GM18873 (cell line): ENCODE data around the gene CPXM2.

ENCODE experiments used
- ATAC-seq: cut with Tn5 transposase; IDR thresholded peaks from one replicate; pipeline ENCODE4 v1.9.1; 2021; ENCODE audit warnings: mild to moderate bottlenecking, moderate library complexity, moderate number of reproducible peaks; ENCODE audit not compliant: unreplicated experiment, low FRiP score

The CPXM2 gene

DNA sequence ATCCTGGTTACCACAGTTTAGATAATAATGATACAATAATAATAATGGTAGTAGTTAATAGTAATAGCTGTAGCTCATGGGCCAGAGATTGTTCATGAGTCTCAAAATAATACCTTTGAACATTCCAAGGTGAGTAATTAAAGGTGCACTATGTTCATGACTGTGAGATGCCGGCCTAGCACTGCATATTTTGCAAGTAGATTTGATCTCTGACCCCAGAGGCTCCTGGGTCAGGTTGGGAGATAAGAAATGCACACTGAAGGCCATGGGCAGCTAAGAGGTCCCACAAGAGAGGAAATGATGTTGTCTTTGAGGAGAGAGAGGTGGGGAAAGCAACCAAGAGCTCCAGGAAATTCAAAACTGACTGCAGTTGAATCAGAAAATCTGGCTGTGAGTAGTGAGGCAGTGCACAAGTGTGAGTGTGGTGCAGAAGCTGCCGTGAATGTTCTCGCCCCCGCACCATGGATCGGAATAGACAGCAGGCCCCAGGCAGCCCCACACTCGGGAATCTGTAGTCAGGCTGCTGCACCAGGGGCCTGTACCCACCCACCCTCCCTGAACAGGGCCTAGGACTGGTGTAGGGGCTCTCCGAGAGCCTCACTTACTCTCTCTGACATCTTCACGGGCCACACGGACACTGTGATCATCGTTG is 11.9 kb downstream of the CPXM2 start:
- no peak for ATAC-seq

DNA sequence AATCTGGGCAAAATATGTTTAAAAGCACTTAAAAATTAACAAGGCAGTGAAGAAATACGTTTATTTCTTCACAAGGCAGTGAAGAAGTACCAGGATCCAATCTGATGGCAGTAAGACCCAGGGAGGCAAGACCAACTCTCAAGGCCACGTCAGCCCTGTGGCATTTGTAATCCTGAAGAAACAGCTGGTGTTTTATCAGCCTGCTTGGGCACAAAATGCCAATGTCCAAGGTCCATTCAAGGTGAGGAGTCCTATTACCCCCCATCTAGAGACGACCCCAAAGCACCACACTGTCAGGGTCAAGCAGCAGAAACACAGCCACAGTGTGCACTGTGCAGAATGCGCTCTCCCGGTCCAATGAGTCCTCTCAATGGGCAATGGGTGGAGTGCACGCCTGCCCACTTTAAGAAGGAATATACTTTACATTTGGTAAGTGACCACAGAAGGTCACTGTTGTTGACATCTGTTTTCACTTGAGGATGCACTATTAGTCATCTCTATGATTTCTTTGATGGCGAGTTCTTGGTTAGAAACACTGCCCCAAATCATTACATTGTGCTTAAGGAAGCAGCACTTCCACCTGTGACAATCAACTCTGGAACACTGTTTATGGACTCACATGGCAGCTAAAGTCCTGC is 12.8 kb downstream of the CPXM2 start:
- no peak for ATAC-seq

DNA sequence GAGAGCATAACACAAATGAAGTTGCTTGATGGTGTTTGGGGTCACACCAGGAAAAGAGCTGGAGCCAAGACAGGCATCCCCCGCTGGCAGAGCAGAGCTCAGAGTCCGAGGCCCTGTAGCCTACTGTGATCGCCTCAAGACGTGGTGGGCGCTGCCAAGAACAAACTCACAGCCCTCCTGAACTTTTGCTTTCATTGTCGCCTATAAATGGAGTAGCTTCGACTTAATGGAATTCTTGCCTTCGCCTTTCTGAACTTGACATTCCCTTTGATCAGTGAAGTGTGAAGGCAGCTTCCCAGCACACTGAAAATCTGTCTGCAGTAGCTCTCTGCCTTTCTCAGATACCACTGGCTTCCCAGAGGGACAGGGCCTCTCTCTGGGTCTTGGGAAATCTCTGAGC is 21.3 kb downstream of the CPXM2 start:
- no peak for ATAC-seq

DNA sequence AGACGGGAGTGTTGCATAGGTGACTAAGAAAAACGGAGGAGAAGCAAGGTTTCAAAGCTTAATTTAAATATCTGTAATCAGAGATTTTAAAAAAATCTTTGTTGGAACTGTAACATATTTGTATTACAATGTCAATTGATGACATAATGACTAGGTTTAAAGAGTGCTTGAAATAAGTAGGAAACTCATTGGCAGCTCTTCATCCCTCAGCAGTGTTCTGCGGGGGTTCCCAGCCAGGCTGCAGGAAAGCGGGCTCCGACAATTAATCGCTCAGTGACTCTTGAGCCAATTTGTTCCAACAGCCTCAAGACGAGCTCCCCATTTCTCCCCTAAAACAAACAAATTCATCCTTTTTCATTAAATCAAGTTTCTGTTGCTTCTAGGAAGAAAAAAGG is 22.6 kb downstream of the CPXM2 start:
- no peak for ATAC-seq

DNA sequence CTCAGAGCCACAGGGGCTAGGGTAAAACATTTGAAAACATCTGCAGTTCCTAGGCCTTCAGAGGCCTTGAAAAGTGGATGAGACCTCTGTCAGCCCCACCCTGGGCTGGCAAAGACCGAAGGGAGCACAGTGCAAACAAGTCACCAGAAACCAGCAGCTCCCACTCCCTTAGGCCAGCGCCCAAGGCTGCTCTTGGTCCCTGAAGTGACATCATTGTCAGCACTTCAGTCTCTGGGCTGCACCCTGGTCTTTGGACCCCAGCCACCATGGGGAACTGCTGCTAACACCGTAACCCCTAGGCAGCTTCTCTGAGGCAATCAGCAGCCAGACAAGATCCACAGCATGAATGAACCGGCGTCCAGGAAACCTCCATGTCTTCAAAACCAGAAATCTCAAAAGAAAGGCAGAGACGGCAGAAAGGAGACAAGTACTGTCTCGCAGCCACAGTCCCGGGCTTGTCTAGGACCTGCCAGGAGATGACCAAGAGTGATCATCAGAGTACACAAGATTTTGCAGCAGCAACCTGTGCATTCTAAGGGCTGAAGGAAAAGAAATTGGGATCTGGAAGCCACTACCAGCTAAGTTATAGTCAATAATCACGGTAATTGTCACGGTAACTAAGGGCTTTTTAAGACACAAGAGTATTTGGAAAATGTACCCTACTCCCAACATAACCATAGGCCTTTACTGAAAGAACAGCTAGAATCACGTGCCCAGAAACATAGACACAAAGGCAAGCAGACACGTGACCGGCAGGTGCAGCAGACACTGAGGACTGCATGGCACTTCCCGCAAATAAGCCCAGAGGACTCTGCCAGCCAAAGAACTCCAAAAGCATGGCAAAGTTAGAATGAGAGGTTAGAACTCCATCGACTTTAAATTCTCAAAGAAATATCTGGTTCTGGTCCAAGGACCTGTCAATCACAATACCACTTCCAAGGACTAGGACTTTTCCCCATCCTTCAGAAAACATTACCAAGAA is 23.3 kb downstream of the CPXM2 start:
- ATAC-seq: no peak

DNA sequence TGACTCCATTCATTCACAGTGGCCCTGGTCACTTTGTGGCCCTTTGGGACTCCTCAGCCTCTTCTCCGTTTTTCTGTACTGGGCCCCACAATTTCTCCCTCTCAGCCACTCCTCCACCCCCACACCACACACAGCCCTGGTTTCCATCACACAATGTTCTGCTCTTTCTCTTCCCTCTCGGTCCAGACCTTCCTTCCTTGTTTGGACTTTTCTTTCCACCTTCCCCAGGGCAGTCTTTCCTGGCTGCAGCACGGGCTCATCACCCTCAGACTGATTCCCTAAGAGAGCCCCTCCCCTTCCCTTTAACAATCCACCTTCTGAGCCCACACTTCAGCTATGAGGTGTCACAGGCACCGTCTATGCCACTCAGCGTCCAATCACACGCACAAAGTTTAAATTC is 25.7 kb downstream of the CPXM2 start:
- no peak for ATAC-seq

DNA sequence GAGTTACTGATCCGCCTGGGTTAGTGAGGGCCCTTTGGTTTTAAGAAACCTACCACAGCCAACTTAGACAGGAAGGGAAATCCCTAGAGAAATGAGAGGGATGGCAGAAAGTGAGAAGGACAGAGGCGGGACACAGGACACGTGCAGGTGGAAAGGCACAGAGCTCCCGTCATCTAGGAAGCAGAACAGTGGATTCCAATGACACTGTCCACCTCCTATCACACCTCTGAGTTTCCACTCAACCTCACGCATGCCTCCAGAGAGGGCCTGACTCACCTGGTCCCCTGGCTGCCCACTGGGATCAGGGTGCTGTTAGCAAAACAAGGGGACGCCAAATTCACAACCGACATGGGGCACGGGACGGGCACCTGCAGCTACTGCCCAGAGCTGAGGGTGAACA is 26.3 kb downstream of the CPXM2 start:
- ATAC-seq: no peak

DNA sequence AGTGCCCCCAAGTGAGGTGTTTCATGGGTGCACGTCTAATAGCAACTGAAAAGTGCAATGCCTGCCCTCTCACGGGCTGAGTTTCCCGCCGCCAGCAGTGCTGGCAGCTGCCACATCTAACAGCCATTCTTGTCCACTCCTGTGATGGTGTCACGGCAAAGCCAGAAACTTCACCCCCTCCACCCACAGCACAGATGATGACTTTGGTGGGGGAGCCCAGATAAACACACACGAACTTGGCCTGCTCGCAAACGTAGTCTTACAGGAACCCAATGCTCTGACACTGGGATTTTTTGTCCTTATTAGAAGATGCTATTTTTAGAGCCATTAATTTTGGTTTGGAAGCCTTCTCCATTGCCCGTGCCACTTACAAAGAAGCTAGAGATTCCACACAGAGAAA is 26.7 kb downstream of the CPXM2 start:
- ATAC-seq: no peak

DNA sequence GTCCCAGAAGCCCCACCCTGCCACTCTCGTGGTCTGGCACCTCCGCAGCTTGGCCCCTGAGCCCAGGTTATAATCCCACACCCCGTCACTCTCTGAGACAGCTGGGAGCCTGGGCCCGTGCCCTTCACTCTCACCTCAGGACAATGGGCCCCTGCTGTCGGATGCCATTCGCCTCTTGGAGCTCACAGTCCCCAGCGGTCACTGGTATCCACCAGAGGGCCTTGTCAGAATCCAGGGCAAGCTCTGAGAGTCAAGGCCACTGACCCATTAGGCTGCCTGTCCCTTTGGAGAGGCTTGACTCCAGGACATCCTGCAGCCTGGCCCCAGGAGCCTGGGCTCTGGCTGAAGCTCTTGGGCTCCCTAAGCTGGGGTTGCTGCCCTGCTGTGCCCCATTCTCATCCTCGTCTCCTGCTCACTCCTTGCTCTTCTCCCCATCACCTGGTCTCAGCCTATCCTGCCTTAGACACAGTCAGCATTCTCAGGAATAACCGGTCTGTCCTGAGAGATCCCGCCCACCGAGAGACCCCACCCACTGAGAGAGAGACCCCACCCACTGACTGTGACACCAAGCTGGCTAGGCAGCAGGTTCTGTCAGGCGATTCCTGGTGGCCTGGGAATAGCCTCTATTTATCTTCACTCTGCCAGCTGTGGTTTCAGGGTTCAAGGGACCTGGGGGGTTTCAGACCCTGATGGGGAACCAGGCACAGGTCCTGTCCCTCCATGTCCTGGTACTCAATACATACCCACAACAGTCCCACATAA is 27.7 kb downstream of the CPXM2 start:
- ATAC-seq: no peak

DNA sequence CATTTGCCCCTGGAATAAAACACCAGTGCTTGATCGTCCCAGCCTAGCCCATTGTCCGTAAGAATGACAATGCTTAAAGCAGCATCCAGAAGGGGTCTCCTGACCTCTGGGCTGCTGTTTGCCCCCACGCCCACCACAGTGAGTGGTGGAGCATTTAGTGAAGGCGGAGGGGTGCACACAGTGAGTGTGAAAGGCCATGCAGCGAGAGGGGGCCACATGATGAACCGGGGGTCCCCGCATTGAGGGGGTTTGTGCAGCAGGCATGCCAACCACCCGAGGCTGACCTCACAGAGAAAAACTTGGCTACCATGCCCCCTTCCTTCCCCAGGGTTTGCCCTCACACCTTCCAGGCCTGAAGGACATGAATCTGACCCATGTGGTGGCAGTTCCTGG is 28.4 kb downstream of the CPXM2 start:
- ATAC-seq: no peak

DNA sequence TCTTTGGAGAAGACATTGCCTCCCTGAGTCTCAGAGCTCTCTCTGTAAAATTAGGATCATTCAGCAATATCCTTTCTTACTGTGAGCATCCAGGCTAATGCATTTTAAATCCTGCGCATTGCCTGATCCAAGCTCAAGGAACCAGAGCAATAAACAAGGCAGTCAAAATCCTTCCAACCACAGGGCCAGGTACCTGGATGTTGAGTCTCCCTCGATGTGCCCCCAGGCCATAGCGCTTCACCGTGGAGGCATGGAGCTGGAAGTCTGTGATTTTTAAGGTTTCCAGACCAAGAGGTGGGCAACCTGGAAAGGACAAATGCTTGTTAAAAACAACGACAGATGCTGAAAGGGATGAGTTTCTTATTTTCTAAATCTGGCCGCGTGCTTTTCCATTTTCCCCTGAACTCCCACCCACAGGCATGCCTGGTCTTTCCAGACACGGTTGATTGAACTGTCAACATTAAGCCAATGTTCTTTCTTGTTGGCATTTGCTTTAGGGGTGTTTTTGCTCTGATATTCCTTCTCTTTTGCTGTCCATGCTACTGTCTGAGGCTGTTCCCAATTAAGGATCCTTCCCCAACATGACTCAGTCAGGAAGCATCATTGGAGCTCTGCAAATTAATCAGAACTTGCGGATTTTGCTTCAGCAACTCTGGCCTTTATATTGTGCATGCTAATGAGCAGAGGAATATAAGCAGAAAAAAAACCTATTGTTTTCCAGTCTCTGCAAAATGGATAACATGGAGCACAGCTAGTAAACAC is 29.0 kb downstream of the CPXM2 start:
- no peak for ATAC-seq

DNA sequence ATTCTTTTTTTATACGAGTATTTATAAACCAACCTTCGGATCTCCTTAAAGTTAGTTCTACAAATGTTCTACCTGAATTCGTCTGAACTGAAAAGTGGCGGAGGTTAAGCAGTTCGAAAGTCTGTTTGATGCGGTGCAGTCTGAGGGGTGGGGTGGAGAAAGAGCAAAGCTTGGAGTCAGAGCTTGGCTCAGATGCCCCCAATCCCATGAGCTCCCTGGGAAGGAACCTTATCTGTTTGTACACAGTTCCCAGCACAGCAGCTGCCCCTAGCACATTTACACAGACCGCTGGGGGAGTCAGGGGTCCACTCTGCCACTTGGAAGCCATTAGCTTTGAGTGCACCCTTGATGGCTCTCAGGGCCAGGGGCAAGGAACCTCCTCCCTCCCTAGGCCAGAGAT is 30.8 kb downstream of the CPXM2 start:
- no peak for ATAC-seq

DNA sequence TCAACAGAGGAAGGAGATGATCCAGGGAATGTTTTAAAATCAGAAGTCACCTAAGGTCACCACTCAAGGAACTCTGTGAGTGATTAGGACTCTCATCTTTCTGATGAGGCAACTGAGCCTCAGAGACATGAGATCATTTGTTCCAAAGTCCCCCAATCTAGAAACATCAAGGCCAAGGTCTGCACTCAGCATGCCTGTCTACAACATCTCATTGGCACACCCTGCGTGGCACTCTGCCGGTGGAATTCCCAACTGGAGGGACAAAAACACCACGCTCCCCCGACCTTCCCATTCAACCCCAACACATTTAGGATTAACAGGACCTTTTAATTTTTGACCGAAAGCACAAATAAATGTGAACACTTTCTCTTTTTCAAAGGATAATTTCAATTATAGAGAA is 31.4 kb downstream of the CPXM2 start:
- no peak for ATAC-seq

DNA sequence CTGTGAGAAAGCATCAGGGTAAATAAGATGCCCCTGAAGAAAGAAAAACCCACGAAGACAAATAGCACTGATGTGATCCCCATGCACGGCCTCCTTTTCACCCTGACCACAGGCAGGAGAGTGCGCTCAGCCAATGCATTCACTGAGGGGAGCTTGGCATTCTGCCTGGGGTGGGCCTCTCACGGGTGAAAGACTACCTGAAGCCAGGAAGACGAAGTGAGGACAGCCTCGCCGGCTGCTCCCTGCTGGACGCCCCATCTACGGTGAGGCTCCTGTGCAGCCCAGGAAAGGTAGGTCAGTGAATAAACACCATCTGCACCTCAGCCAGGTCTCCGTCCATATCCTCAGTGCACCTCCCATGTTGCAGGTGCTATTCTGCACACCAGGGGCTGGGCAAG is 32.0 kb downstream of the CPXM2 start:
- ATAC-seq: no peak

DNA sequence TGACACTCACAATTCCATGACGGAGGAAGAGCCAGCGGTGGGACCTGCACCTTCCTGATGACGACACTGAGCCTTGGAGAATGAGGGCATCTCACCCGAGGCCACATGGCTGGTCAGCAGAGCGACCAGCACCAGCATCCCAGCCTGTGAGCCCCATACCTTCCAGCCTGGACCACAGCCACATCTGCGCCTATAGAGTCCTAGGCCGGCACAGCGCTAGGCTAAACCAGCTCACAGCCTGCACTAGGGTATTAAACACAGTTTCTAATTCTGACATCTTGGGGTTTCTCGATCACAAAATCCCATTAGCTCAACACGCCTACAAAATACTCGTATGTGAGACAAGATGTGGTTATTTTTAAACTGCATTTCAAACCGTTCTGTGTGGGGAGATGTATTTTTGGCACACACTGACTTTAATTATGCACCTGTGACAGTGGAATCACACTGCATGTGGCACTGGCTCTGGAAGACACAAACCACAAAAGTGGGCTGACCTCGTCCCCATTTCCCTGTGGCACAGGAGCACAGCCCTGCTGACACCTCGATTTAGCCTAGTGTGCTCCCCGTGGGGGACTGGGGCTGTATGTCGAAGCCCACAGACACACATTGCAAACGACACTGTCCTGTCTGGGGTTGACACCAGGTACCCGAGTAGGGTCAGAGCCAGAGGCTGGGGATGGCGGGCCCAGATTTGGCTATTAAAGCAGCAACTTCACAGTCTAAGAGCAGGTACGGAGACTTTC is 32.5 kb downstream of the CPXM2 start:
- ATAC-seq: no peak

DNA sequence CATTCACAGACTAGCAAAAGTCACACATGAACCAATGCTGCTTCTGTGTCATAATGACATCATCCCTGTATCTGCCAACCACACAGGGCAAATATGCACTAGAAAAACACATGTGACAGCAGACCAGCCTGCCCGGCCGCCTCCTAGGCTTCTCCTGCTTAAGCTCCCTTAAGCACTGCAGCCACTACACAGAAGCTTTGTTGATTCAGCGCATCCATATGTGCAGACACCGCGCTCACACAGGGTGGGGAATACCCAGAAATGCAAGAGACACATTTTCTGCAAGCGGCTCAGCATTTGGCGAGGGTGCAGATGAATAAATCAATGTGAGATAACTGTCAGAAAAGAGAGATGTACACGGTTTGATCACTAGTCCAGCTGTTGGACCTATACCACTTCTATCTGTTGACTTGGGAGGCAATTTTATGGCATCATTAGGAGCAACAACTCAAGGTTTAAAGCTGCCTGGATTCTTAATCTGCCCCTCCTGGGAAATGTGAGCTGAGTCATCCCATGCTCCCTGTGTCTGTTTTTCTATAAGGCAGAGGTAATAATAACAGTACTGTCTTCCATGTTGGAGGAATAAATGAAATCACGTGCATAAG is 33.4 kb downstream of the CPXM2 start:
- no peak for ATAC-seq

DNA sequence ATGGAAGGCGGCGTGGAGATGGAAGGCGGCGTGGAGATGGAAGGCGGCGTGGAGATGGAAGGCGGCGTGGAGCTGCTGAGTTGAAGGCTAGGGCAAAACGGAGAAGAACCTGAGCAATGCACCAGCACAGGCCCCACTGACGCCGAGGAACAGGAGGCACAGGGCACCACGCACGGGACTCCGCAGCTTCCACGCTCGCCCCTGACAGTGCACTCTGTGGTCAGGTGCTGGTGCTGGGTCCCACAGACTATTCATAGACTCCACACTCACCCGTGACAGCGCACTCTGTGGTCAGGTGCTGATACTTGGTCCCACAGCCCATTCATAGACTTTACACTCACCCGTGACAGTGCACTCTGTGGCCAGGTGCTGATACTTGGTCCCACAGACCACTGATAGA is 34.0 kb downstream of the CPXM2 start:
- ATAC-seq: no peak

DNA sequence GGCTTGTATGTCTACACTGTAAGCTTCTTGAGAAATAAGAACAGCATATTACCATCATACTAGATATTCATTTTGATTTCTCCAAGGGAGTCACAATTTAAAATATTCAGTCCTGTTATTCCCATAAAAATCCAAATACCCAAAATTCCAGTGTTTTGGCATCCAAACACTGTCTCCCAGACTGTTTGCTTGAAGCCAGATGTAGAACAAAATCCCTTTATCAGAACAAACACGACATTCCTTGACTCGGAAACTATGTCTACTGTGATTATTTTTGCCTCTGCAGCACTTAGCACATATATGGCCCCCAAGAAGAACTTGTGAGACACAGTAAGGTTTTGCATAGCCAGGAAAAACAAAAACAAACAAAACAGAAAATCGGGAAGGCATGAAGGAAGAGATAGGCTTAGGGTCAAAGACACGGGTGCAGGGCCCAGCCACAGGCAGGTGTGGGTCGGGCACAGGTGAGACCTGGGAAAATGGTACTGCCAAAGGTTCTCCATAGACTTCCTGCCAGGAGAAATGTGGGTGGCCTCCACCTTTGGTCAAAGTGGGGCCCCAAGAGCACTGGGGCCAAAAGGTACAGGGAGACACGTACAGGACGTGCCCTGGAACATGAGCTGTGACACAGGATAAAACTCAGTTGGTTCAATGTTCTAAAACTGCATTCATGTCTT is 36.5 kb downstream of the CPXM2 start:
- ATAC-seq: no peak
